Central memory CD4-positive, alpha-beta T cell (primary cell): Measurements from ENCODE around the gene PFN1.

ENCODE experiments used
- DNase-seq: peaks from one replicate; pipeline ENCODE4 v3.0.0; 2022
- total RNA-seq, 3 experiments: gene quantifications; one replicate each; lab custom pipeline; 2026; lab: John Stamatoyannopoulos, UW

Gene PFN1
- 282 to 820 (median 557) reads per million in 3 experiments for total RNA-seq

DNA sequence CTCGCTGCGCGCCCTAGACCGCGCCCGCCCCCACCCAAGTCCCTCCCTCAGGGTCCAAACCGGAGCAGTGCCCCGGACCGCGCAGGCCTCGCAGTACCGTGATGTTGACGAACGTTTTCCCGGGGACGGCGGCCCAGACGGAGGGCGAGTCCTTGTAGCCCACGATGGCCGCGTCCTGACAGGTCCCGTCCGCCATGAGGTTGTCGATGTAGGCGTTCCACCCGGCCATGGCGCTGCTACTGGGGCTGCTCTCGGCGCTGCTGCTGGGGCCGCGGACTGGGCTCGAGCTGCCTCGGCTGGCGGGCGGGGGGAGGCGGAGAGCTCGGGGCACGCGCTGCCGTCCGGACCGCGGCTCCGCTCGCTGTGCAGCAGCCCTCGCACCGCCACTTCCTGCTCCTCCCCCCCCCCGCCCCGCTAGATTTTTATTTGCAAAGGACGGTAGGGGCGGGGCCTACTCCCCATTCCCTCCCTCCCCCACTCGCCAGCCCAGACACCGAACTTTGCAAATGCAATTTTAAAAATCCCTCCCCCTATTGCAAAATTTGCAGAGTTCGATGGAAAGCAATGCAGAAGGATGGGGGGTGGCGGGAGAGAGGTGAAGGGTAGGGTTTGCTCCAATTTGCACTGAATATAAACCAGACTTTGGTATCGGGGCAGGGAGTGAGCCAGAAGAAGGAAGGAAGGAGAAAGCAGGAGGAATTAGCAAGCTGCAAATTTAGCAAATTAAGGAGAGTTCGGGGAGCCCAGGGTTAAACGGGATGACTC is at the start of gene PFN1:
Gene PFN1 (minus strand): TSS at position 365 of the 765 bp plus-strand sequence. CDS start 136 bp downstream, at position 229.
- peak; percentile 91 for DNase-seq

DNA sequence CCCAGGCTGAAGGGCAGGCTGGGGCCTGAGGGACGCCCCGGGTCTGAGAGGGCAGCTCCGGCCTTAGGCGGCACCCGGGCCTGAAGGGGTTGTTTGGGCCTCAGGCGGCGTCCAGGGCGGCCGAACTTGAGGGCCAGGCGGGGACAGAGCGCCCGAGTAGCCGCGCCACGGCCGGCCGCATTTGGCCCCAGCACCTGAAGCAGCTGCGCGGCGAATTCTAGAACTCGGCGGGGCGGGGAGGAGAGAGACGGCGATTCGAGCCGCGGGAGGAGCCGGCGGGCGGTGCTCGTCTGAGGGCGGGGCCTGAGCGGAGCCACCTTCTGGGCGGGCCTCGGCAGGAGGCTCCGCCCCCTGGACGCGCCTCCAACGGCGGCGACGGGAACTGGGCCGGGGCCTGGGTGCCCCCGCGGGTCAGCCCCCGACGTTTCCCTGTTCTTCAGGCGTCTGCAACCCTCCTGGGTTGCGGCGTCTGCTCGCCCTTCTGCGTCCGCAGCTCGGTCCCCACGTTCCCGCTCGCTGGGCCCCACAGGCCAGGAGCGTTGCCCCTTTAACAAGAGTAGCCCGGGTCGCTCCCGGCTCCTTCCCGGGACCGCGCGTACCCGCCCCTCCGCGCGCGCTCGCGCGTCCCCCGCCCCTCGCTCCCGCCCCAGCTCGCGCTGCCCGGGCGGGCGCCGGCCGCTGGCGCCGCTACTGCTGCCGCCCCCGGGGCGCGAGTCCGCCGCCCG is 49.1 kb upstream of the PFN1 start, which contains the start of the genes INCA1 and KIF1C:
Gene INCA1 (minus strand): TSS at position 221 of the 725 bp plus-strand sequence. CDS start 3,085 bp downstream, outside the sequence.
Gene KIF1C (plus strand): TSS at position 649 of the 725 bp plus-strand sequence. CDS start 2,297 bp downstream, outside the sequence.
- peak; percentile 88 for DNase-seq

GRCh38 chr17:4994081-4994595 is 45.8 kb upstream of the PFN1 start:
- no peak for DNase-seq

- DNase-seq = no peak
These were observed 39.6 kb upstream of the PFN1 start for GRCh38 chr17:4987767-4988567.

DNA sequence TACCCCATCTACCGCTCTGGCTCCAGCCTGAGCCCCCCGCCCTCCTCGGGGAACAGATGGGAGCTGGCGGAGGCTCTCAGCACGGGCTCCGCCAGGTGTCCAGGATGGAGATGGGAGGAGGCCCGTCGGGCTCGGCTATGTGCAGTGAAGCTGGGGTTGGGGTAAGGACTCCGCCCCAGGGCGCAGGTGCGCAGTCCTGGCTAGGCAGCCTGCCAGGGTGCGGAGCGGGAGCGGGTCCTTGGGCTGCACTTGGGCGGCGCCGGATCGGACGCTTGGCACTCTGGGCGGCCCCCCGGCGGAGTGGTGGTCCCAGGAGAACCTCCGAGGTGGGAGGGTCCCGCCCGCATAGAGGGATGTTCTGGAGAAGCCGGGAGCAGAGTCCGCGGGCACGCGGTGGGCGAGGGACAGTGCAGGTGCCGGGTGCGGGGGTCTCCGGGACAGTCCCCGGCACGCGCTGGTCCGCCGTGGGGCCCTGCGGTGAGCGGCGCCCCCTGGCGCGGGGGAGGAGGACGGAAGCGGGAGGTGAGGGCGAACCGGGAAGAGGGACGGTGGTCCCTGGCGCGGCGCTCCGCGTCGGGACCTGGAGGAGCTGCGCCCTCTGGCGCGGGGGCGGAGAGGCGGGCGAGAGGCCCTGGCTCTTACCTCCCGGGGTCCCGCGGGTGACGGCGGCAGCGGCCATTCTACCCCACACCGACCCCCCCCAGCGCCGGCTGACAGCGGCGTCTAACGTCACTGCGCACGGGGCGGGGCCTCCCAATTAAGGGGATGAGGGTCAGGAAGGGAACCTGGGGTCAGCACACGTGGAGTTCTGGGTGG is 38.8 kb upstream of the PFN1 start, which contains the start of gene CAMTA2:
Gene CAMTA2 (minus strand): TSS at position 725 of the 816 bp plus-strand sequence. CDS start 1,453 bp downstream, outside the sequence.
- DNase-seq = peak; percentile 79

- no peak for DNase-seq
These were observed 38.1 kb upstream of the PFN1 start for GRCh38 chr17:4986403-4986802.

- DNase-seq = no peak
These were observed 34.0 kb upstream of the PFN1 start for GRCh38 chr17:4982305-4982704.

- peak; percentile 54 for DNase-seq
These were observed 32.4 kb upstream of the PFN1 start for GRCh38 chr17:4980644-4981216.

DNA sequence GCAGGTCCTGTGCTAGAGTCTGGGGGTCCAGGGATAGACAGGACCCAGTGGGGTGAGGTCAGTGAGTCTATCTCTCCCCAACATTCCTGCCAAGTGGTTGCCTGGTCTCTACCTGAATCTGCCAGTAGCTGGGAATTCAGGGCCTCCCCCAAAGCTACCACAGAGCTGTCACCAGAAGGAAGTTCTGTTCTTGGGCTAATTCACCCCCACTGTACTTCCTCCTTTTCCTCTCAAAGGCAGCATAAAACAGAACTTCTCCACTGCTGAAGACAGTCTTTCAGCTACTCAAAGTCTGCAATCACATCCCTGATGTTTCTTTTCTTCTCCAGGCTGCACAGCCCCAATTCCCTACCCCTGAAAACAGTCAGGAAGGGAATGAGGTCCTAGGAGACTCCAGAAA is 30.4 kb upstream of the PFN1 start:
- no peak for DNase-seq

- DNase-seq = no peak
These were observed 25.9 kb upstream of the PFN1 start for GRCh38 chr17:4974115-4974670.

DNA sequence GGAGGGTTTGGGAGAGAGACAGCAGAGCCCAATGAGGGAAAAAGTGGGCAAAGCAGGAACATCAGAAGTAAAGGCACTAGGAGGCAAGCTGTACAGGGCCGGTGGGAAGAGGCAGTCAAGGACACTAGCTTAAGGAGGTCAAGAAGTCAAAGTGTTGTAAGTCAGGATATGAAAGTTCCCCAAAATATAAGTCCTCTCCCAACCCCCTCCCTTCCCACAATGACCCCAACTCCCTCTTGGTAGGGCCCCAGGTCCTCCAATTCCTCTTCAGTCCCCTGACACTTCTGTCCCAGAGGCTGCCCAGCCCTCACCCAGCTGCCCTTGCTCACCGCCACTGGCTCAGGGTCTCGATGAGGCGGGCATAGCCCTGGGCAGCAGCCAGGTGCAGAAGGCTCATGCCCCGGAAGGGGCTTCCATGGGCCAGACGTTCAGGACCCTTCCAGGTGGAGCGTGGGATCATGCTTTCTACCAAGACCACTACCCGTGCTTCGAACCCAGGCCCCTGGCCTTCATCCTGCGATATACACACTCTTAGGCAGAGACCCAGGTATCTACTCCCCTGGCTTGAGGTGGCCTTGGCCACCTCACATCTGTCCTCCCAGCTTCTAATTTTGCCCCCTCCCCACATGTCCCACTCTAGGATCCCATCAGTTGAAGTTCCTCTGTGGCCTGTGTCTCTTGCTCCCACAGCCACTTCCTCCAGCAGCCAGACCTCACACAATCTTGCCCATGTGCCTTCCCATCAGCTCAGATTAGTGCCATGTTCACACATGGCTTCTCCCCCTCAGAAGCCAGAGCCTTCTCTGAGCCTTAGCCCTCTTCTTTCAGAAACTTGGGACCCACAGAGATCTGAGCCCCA is 25.2 kb upstream of the PFN1 start:
- no peak for DNase-seq

DNA sequence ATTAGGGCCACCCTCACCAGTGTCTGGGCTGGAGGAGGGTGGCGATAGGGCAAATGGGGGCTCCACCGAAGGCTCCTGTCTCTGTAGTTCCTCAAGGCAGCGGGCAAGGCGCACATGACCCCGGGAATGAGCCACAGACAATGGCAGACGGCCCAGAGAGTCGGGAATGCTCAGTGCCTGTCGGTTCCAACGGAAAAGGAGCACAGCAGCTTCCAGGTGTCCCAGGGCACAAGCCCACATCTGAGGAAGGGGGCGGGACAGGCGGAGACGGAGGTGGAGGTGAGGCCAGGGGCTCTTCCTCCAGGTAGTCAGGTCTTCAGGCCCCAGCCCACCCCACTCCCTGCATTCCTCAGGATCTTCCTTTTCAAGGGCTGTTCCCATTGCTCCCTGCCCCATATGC is 24.4 kb upstream of the PFN1 start:
- DNase-seq = no peak

DNA sequence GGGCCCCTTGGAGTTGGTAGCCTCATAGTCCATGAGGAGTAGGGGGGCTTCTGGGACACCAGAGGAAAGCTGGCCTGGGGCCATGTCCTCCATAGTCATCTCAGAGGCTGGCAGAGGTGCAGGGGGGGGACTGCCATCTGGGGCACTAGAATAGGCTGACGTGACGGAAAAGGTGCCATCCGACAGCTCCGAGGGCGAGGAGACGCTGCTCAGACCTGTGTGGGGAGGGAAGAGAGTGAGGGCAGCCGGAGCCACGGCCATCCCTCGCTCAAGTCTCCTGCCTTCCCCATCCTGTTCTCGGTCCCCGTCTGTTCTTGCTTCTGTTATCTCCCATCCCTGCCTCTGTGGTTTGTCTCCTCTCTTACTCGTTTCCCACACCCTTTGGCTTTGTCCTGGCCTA is 24.0 kb upstream of the PFN1 start:
- DNase-seq = no peak

GRCh38 chr17:4971826-4972225 is 23.5 kb upstream of the PFN1 start:
- no peak for DNase-seq

DNA sequence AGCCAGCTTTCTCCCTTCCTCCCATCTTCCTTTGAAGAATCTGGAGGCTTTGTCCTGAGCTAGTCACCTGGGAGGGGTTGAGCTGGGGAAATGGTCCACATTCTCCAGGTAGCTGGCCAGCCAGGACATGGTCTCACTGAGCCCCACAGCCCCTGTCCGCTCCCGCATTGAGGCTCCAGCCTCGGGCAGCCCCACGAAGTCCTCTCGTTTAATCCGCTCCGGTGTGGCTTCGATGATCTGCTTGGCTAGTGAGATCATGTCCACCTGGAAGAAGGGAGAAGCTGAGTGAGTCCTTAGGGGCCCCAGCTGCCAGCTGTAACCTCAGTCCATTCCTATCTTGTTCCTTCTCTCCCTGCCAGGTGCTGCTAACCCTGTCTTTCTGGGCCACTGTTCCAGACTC is 21.9 kb upstream of the PFN1 start:
- DNase-seq = no peak

- DNase-seq = no peak
These were observed 21.3 kb upstream of the PFN1 start for GRCh38 chr17:4969551-4970173.

- no peak for DNase-seq
These were observed 20.8 kb upstream of the PFN1 start for GRCh38 chr17:4969047-4969550.

DNA sequence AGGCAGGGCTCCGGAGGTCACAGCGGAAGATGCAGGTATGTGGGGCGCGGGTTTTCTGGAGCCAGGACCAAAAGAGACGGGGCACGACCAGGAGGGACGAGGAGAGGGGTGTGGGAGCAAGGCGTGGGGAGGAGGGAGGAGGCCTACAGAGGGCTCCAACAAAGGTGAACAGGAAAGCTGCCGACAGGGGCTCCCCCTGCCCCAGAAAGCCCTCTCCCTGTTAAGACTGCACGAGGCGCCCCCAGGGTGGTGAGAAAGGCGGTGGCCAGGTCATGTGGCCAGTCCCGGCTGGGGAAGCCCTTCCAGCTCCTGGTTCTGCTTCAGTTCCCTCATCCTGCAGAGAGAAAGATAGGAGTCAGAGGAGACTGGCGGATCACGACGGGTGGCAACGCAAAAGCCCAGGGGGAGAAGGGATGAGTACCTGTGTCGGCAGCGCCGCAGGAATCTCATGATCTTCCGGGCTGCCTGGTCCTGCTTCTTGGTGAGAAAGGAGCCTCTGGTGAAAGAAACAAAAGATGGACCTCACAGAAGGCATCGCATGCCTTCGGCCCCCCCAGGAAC is 20.2 kb upstream of the PFN1 start:
- DNase-seq = no peak
